Activated naive CD4-positive, alpha-beta T cell treated with anti-CD3 and anti-CD28 coated beads for 36 hours (primary cell): ENCODE data around the gene MARCHF4. TPM values are rescaled to one million over a fixed set of nuclear protein-coding genes. Genes with fewer than 3 reads are reported as not detected.

Source experiments
- CTCF ChIA-PET: fragments of 350-600 bp; sonication (Branson Sonifier 250); formaldehyde crosslinking; loops from one replicate; lab custom pipeline; 2021; ENCODE audit warnings: antibody characterized with exemption; lab: Charles Lee
- DNase-seq: peaks from one replicate; pipeline ENCODE4 v3.0.0-alpha.2; 2020
- H3K27ac Mint-ChIP-seq: one replicate; pipeline ENCODE4 v1.8.0; 2021; ENCODE audit warnings: mild to moderate bottlenecking, mixed read lengths
- H3K27me3 Mint-ChIP-seq: one replicate; pipeline ENCODE4 v1.8.0; 2021; ENCODE audit warnings: low read depth, mixed read lengths
- H3K36me3 Mint-ChIP-seq: one replicate; pipeline ENCODE4 v1.8.0; 2021; ENCODE audit warnings: low read depth, mixed read lengths
- H3K4me1 Mint-ChIP-seq: one replicate; pipeline ENCODE4 v1.8.0; 2021; ENCODE audit warnings: low read depth, mixed read lengths
- H3K4me3 Mint-ChIP-seq: one replicate; pipeline ENCODE4 v1.8.0; 2021; ENCODE audit warnings: mild to moderate bottlenecking, moderate library complexity, mixed read lengths
- H3K9me3 Mint-ChIP-seq: one replicate; pipeline ENCODE4 v1.8.0; 2021; ENCODE audit warnings: mixed read lengths
- intact Hi-C: fragments of 100-400 bp; cut with micrococcal nuclease; formaldehyde crosslinking; loops from one replicate; pipeline ENCODE4 v1.15.1; 2023
- total RNA-seq, 2 experiments: library from RNA; stranded (reverse); gene quantifications; one replicate each; pipeline ENCODE4 v1.2.3, GENCODE V29; 2021

Gene MARCHF4
- total RNA-seq, 2 experiments from 2014 or later = not detected

- Mint-ChIP-seq H3K4me1 (peaks cover 2% of the 10 kb centered on the region), H3K4me3 (no peak overlapping the region), H3K9me3 (no peaks in the 10 kb centered on the region), H3K27ac (no peak overlapping the region), H3K27me3 (peaks cover 13% of the 10 kb centered on the region), H3K36me3 (no peaks in the 10 kb centered on the region)
- intact Hi-C loops = no loop called here
- CTCF ChIA-PET = interaction anchor here (0.6 kb wide), 1 partner anchor 161 kb away, joined by 3 read pairs; no protein-coding TSS in a partner anchor
- DNase-seq = peak; percentile 14
Measured at GRCh38 chr2:216365518-216365917, 6.8 kb downstream of the MARCHF4 start.

- no peaks in the 10 kb centered on the region for H3K36me3 Mint-ChIP-seq
- no peak overlapping the region for H3K27ac Mint-ChIP-seq
- H3K4me3 Mint-ChIP-seq = no peak overlapping the region
- intact Hi-C loops = no loop called here
- no peaks in the 10 kb centered on the region for H3K9me3 Mint-ChIP-seq
- CTCF ChIA-PET = no interaction called here
- no peak for DNase-seq
- H3K4me1 Mint-ChIP-seq = no peaks in the 10 kb centered on the region
- H3K27me3 Mint-ChIP-seq = no peaks in the 10 kb centered on the region
Measured at GRCh38 chr2:216363221-216363620, 9.1 kb downstream of the MARCHF4 start.

GRCh38 chr2:216362730-216363129, 9.6 kb downstream of the MARCHF4 start:
- CTCF ChIA-PET = no interaction called here
- Mint-ChIP-seq H3K4me3 (no peak overlapping the region), H3K27me3 (no peaks in the 10 kb centered on the region), H3K9me3 (no peaks in the 10 kb centered on the region), H3K4me1 (no peaks in the 10 kb centered on the region), H3K36me3 (no peaks in the 10 kb centered on the region), H3K27ac (no peak overlapping the region)
- DNase-seq = no peak
- intact Hi-C loops = no loop called here

- H3K36me3 Mint-ChIP-seq = no peaks in the 10 kb centered on the region
- no peaks in the 10 kb centered on the region for H3K27me3 Mint-ChIP-seq
- DNase-seq = no peak
- H3K9me3 Mint-ChIP-seq = no peaks in the 10 kb centered on the region
- CTCF ChIA-PET = no interaction called here
- H3K4me3 Mint-ChIP-seq = no peak overlapping the region
- peaks cover 40% of the 10 kb centered on the region for H3K4me1 Mint-ChIP-seq
- intact Hi-C loops = no loop called here
- no peak overlapping the region for H3K27ac Mint-ChIP-seq
Measured at GRCh38 chr2:216355711-216356110, 16.6 kb downstream of the MARCHF4 start.

GRCh38 chr2:216354306-216354705, 18.0 kb downstream of the MARCHF4 start:
- no peaks in the 10 kb centered on the region for H3K36me3 Mint-ChIP-seq
- H3K4me1 Mint-ChIP-seq = peaks cover 54% of the 10 kb centered on the region
- H3K9me3 Mint-ChIP-seq = no peaks in the 10 kb centered on the region
- DNase-seq = no peak
- intact Hi-C loops = loop anchor here (5.0 kb wide), 1 partner anchor 322 kb away; no protein-coding TSS in a partner anchor
- CTCF ChIA-PET = interaction anchor here (1.4 kb wide), 1 partner anchor 245 kb away, joined by 3 read pairs; the partner anchor contains the start of gene XRCC5
- H3K27me3 Mint-ChIP-seq = no peaks in the 10 kb centered on the region
- no peak overlapping the region for H3K27ac Mint-ChIP-seq
- no peak overlapping the region for H3K4me3 Mint-ChIP-seq

DNA sequence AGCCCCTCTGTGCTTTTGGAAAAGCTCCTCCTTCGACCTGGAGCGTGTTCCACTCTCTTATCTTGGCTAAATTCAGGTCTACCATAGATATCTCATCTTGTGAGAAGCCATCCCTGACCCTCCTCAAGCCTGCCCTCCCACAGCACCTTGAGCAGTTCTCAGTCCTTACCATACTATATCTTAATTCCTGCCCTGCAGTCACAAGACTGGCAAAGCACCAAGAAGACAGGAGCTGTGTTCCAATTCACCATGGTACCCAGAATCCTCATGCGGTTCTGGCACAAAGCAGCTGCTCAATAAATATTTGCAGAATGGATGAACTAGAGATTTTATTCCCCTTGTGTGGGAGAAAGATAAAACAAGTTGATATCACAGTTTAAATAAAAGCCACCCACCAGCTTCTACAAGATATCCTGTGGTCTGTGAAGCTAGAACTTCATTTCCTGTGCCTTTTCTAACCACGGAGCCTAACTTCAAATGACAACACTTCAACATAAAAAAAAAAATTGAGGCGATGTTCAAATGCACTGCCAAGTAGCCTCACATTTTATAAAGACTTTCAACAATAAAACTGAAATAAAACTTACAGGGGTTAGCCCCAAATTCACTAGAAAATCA, 19.5 kb downstream of the MARCHF4 start:
- H3K27me3 Mint-ChIP-seq = no peaks in the 10 kb centered on the region

DNA sequence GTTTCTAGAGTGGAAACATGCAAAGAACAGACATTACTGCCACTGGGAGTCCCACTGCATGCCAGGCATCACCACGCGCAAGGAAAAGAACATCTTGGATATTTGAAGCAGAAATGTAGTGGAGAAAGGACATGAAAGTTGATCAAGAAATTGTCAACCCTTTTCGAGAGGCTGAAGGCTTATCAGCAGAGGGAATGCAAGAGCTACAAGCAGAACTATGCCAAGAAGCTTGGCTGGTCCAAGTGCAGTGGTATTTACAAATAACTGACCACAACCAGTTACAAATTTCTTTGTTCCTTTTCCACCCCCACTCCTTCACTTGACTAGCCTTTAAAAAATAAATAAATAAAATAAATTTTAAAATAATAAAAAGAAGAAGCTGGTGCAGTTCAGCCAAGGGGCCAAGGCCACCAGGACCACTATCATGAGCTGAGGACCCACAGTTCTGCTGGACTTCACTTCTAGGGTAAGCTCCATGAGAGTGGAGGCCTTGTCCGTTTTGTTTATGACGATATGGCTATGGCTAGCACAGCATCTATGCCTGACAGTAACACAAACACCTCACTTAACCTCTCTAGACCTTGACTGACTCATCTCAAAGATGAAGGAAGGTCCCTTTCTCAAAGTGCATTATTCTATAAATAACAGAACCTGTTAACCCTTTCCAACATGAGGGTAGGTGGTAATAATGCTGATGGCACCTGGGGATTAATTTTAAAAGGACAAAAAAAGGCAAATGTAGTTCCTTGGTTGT, 20.9 kb downstream of the MARCHF4 start:
- Mint-ChIP-seq H3K27me3 (no peaks in the 10 kb centered on the region), H3K36me3 (no peaks in the 10 kb centered on the region), H3K9me3 (no peaks in the 10 kb centered on the region), H3K4me1 (peaks cover 76% of the 10 kb centered on the region), H3K4me3 (no peak overlapping the region), H3K27ac (no peak overlapping the region)
- CTCF ChIA-PET = interaction anchor here (0.8 to 1.4 kb wide), 4 partner anchors 51 to 129 kb away, joined by 3 to 8 read pairs (median 4); no protein-coding TSS in a partner anchor
- DNase-seq = no peak
- intact Hi-C loops = loop anchor here (5.0 kb wide), 1 partner anchor 319 kb away; no protein-coding TSS in a partner anchor

More for the DNA sequence above, 19.5 kb downstream of the MARCHF4 start:
- Mint-ChIP-seq H3K4me3 (no peak overlapping the region), H3K27ac (no peak overlapping the region), H3K4me1 (peaks cover 66% of the 10 kb centered on the region), H3K9me3 (no peaks in the 10 kb centered on the region), H3K36me3 (no peaks in the 10 kb centered on the region)
- CTCF ChIA-PET = interaction anchor here (0.6 to 1.4 kb wide), 9 partner anchors 23 to 489 kb away, joined by 3 to 5 read pairs (median 3); partner anchors contain the start of gene XRCC5
- intact Hi-C loops = loop anchor here (5.0 kb wide), 1 partner anchor 320 kb away; no protein-coding TSS in a partner anchor
- no peak for DNase-seq

- Mint-ChIP-seq H3K4me1 (peaks cover 80% of the 10 kb centered on the region), H3K27me3 (no peaks in the 10 kb centered on the region), H3K9me3 (no peaks in the 10 kb centered on the region), H3K4me3 (no peak overlapping the region), H3K27ac (peak overlapping the region; percentile 23), H3K36me3 (no peaks in the 10 kb centered on the region)
- DNase-seq = peak; percentile 56
- CTCF ChIA-PET = no interaction called here
- intact Hi-C loops = loop anchor here (5.0 kb wide), 1 partner anchor 318 kb away; no protein-coding TSS in a partner anchor
Measured at GRCh38 chr2:216350214-216350791, 22.0 kb downstream of the MARCHF4 start.

- intact Hi-C loops = loop anchor here (1.0 to 5.0 kb wide), 13 partner anchors 24 to 873 kb away; partner anchors contain the start of genes RPL37A, SMARCAL1 and XRCC5
- CTCF ChIA-PET = interaction anchor here (1.1 to 1.8 kb wide), 2 partner anchors 23 to 127 kb away, joined by 3 to 4 read pairs; partner anchors contain the start of gene MARCHF4
- peaks cover 75% of the 10 kb centered on the region for H3K4me1 Mint-ChIP-seq
- H3K36me3 Mint-ChIP-seq = no peaks in the 10 kb centered on the region
- peak overlapping the region; percentile 4 for H3K27ac Mint-ChIP-seq
- H3K27me3 Mint-ChIP-seq = no peaks in the 10 kb centered on the region
- no peaks in the 10 kb centered on the region for H3K9me3 Mint-ChIP-seq
- DNase-seq = peak; percentile 40
- no peak overlapping the region for H3K4me3 Mint-ChIP-seq
Measured at GRCh38 chr2:216349366-216349765, 22.9 kb downstream of the MARCHF4 start.

- DNase-seq = peak; percentile 66
- H3K4me3 Mint-ChIP-seq = no peak overlapping the region
- H3K9me3 Mint-ChIP-seq = no peaks in the 10 kb centered on the region
- intact Hi-C loops = loop anchor here (1.0 to 5.0 kb wide), 13 partner anchors 24 to 873 kb away; partner anchors contain the start of genes RPL37A, SMARCAL1 and XRCC5
- H3K4me1 Mint-ChIP-seq = peaks cover 70% of the 10 kb centered on the region
- CTCF ChIA-PET = interaction anchor here (1.1 to 1.8 kb wide), 2 partner anchors 23 to 126 kb away, joined by 3 to 4 read pairs; partner anchors contain the start of gene MARCHF4
- no peaks in the 10 kb centered on the region for H3K27me3 Mint-ChIP-seq
- peak overlapping the region; percentile 19 for H3K27ac Mint-ChIP-seq
- no peaks in the 10 kb centered on the region for H3K36me3 Mint-ChIP-seq
Measured at GRCh38 chr2:216348756-216349308, 23.5 kb downstream of the MARCHF4 start.

GRCh38 chr2:216346781-216347180, 25.5 kb downstream of the MARCHF4 start:
- Mint-ChIP-seq H3K4me1 (peaks cover 49% of the 10 kb centered on the region), H3K4me3 (no peak overlapping the region), H3K27me3 (no peaks in the 10 kb centered on the region), H3K9me3 (no peaks in the 10 kb centered on the region), H3K27ac (no peak overlapping the region), H3K36me3 (no peaks in the 10 kb centered on the region)
- CTCF ChIA-PET = interaction anchor here (1.0 kb wide), 1 partner anchor 57 kb away, joined by 3 read pairs; no protein-coding TSS in a partner anchor
- intact Hi-C loops = loop anchor here (5.0 kb wide), 2 partner anchors 329 to 876 kb away; no protein-coding TSS in a partner anchor
- peak; percentile 56 for DNase-seq
